ENCODE data around the gene EPB41L2.

EPB41L2 gene

GRCh38 chr6:130978180-130978579, 84.9 kb downstream of the EPB41L2 start:
- DNase-seq (ENCODE audit: low read depth), result no peak

DNA sequence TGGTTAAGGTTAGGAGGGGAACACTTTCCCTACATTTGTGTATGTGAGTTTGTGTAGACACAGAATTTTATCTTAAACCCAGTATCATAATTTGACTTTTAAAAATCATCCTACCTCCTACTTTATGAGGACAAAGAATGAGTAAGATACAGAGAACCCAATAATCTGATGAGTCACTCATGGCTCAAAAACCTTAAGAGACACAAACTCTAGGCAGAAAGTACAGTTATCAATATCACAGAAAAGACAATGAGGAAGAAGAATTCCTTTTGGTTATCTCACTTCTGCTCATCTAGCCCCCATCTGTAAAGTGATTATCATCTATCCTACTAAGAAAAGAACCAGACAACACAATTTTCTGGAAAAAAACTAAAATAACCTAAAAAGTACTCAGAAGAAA, 87.7 kb downstream of the EPB41L2 start:
- DNase-seq (ENCODE audit: low read depth), result no peak

GRCh38 chr6:130973521-130974277, 89.3 kb downstream of the EPB41L2 start:
- DNase-seq (ENCODE audit: low read depth), result no peak

GRCh38 chr6:130971504-130971903, 91.5 kb downstream of the EPB41L2 start:
- no peak for DNase-seq (ENCODE audit: low read depth)

GRCh38 chr6:130970839-130971410, 92.1 kb downstream of the EPB41L2 start:
- no peak for DNase-seq (ENCODE audit: low read depth)

DNA sequence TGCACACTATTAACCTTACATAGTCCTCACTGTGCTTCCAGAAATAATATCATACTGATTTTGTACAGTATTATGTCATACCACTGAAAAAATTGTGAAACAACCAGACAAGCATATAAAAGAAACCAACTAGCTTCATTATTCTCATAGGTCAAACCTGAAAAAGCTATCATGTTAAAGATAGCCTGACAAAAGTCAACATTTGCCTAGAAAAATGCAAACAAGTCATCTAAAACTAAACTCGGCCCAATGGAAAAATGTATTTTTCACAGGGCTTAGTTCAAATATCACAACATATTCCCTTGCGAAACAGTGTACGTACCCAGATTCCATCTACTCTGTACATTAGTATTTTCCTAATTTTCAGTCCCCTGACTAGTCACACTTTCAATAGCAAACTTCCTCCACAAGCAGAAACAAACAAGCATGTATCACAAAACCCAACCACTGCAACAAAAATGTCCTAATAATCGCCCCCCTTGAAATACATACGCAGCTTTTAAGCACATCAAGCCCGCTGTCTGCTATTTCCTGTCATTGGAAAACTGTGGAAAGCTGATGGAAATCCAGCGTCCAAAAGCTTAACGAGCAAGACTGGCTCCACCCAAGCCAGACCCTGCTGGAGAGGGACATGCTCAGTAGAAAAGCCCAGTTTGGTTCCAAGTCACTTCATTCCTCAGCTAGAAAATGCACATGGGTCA, 93.1 kb downstream of the EPB41L2 start:
- no peak for DNase-seq (ENCODE audit: low read depth)

GRCh38 chr6:130969166-130969565, 93.9 kb downstream of the EPB41L2 start:
- no peak for DNase-seq (ENCODE audit: low read depth)

DNA sequence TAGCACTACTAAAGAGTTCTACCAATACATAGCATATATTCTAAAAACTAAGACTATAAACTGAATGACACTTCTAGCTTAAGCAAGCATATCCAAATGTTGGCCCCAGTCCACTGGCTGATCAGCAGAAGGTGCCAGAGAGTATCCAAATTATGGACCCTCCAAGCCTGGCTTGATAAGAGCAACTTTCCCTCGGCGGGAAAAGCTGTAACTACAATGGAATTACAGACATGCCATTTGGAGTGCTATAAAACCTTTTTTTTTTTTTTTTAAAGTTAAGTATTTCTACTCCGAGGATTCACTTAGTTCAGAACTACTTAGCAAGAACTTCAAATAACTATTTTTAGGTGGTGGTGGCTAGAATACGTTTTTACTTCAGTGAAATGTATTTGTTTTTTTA, 94.6 kb downstream of the EPB41L2 start:
- no peak for DNase-seq (ENCODE audit: low read depth)

DNA sequence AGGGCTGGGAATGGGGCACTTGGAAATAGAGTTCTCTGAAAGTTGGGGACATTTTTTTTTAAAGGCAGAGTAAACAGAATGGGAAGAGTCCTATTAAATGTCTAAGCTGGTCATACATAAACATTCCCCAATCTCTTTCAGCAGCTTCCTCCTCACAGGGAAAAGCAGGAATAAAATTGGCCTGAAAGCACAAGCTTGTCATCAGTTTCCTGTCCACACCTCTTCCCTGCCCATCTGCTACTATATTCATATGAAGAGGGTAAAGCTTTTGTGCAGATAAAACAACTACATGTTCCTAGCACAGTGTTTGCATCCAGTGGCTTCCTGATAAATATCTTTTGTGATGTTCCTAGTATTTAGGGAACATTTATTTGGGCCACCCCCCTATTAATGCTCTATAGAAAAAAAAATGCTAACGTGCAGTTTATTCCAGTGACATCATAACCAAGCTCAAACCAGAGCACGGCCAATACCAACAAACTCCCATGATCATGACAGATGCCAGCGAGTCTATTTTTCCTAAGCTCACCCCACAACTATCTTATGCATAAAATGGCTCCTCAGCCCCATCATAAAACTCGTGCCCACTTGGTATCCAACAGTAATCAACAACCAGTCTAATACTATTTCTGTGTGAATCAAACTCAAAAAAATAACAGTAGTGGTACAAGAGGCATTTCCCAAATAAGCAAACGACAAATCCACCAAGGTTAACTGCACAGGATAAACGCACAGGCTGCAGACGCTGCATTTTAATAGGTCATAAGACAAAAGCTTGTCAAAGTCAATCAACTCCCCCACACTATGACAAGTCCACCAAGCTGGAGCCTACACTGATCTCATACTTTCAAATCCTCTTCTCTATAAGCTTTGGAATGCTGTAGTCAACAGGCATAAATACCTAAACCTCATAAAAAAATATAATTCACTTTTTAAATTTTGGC, 95.3 kb downstream of the EPB41L2 start:
- no peak for DNase-seq (ENCODE audit: low read depth)

- DNase-seq (ENCODE audit: low read depth), result no peak
These were observed 96.6 kb downstream of the EPB41L2 start for GRCh38 chr6:130966344-130966980.

- no peak for DNase-seq (ENCODE audit: low read depth)
These were observed 97.4 kb downstream of the EPB41L2 start for GRCh38 chr6:130965656-130966055.

- DNase-seq (ENCODE audit: low read depth), result no peak
These were observed 98.0 kb downstream of the EPB41L2 start for GRCh38 chr6:130964808-130965604.

DNA sequence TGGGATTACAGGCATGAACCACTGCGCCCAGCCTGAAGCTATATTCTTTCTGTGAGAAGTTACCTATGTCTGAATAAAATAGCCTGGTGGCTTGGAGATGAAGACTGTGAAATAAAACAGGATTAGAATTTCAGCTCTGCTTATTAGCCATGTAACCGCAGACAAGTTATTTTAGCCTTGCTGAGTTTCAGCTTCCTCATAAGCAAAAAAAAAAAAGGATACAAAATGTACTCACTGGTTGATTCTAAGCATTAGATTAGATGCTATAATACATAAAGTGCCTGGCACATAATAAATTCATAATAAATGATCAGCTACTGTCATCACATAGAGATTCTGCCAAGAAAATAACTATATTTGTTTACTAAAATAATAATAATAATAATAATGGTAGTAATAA, 98.8 kb downstream of the EPB41L2 start:
- no peak for DNase-seq (ENCODE audit: low read depth)

DNA sequence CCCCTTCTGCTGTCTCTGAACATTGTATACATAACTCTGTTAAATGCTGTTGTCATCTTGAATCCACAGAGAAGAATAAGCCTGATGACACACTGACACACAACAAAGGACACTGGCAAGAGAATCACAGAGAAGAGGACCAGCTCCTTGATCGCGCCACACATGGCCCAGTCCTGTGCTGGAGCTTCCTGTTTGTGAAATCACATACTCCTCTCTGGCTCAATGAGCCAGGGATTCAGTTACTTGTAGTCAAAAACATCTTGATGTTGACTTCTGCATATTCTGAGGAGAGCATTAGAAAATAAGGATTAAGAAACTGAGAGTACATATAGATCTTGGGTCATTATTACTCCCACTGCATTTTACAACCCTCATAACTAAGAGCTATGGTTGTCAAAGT, 100.1 kb downstream of the EPB41L2 start:
- DNase-seq (ENCODE audit: low read depth), result no peak

DNA sequence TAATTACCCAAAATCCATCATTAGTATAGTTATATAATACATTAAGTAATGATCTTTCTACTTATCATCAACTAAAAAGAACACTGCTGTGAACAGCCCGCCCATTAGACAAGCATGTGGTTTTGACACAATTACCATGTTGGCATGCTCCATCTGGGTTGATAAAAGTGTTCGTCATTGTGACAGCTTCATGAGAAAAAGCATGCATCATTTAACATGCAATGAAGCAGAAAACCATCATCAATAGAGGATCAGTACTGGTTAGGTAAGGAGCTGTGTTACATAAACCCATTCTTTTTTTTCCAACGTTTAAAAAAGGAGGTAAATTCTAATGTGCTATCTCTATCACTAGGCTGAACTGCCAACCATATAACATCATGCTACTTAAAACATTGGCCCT, 101.9 kb downstream of the EPB41L2 start:
- no peak for DNase-seq (ENCODE audit: low read depth)

GRCh38 chr6:130959951-130960350, 103.1 kb downstream of the EPB41L2 start:
- DNase-seq (ENCODE audit: low read depth), result no peak

DNA sequence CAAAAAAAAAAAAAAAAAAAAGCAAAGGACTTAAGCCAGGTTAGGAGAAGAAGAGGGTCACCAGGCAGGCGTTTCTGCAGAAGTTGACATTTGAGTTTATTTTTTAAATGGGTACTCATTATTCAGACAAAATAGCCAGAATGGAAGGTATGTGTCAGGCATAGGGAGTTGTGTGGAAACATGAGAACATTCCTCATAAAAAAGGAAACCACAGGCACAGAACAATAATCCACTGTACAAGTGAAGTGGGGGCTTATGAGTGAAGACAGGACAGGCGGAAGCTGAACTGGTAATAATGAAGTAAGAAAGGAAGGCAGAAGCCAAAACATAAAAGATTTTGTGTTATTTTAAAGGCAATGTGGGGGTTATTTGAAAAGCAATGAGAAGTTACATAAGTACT, 104.6 kb downstream of the EPB41L2 start:
- DNase-seq (ENCODE audit: low read depth), result no peak

- no peak for DNase-seq (ENCODE audit: low read depth)
These were observed 107.3 kb downstream of the EPB41L2 start for GRCh38 chr6:130955755-130956154.

- no peak for DNase-seq (ENCODE audit: low read depth)
These were observed 113.5 kb downstream of the EPB41L2 start for GRCh38 chr6:130949553-130949952.

GRCh38 chr6:130947464-130947863, 115.6 kb downstream of the EPB41L2 start:
- DNase-seq (ENCODE audit: low read depth), result no peak

GRCh38 chr6:130946076-130946475, 117.0 kb downstream of the EPB41L2 start:
- DNase-seq (ENCODE audit: low read depth), result no peak

All from activated T-cell treated with anti-CD3 and anti-CD28 coated beads for 48 hours (primary cell).